Measurements from ENCODE around the gene TOMM20. TPM values are rescaled to one million over a fixed set of nuclear protein-coding genes. Genes with fewer than 3 reads are reported as not detected.

TOMM20 gene
- total RNA-seq, 1 experiment from 2014 or later, result 69.7 TPM

DNA sequence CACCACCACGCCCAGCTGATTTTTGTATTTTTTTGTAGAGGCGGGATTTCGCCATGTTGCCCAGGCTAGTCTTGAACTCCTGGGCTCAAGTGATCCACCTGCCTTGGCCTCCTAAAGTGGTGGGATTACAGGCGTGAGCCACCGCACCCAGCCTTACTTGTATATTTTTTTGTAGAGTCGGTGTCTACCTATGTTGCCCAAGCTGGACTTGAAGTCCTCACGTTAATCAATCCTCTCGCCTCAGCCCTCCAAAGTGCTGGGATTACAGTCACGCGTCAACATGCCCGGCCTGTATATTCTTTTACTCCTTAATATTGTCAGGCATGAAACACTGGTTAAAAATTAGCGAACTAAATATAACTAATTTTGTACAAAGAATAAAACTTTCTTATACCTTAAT, 5.5 kb upstream of the TOMM20 start:
- DNase-seq (ENCODE audit: low spot score), result no peak

DNA sequence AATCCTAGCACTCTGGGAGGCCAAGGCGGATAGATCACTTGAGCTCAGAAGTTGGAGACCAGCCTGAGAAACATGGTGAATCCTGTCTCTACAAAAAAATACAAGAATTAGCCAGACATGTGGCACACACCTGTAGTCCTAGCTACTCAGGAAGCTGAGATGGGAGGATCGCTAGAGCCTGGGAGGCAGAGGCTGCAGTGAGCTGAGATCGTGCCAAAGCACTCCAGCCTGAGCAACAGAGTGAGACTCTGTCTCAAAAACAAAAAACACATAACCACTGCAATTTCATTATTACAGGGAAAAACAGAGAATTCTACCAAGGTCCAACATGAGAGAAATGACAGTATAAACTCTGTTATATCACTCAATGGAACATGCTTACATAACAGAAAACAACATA, 4.4 kb upstream of the TOMM20 start:
- DNase-seq (ENCODE audit: low spot score), result no peak

DNA sequence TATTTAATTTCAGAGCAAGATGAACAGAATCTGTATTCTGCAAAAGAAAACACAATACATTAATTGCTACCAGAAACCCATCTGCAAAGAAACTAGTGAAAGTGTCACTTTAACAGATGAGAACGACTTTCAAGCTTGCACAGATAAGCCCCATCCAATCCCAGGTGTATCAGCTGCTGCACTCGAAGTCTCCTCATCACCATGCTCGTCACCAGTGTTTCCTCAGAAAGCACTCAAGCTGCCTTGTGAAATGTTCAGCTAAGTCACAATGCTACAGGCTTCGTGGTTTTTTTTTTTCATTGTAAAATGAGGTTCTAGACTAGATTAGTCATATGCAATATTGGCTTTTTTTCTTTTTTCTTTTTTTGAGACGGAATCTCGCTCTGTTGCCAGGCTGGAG, 3.3 kb upstream of the TOMM20 start:
- no peak for DNase-seq (ENCODE audit: low spot score)

DNA sequence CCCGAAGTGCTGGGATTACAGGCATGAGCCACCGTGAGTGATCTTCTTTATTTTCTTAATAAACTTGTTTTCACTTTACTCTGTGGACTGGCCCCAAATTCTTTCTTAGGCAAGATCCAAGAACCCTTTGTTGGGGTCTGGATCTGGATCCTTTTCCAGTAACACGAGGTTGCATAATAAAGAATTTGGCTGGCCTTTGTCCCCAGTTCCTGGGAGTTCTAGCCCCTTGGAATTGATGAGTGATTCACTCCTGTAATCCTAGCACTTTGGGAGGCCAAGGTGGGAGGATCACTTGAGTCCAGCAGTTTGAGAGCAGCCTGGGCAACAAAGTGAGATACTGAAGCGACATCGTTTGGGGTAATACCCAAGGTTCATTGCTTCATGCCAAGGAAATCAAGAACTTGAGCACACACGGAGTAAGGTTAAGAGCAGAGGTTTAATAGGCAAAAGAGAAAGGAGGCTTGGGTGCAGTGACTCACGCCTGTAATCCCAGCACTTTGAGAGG, 2.2 kb upstream of the TOMM20 start:
- DNase-seq (ENCODE audit: low spot score), result no peak

DNA sequence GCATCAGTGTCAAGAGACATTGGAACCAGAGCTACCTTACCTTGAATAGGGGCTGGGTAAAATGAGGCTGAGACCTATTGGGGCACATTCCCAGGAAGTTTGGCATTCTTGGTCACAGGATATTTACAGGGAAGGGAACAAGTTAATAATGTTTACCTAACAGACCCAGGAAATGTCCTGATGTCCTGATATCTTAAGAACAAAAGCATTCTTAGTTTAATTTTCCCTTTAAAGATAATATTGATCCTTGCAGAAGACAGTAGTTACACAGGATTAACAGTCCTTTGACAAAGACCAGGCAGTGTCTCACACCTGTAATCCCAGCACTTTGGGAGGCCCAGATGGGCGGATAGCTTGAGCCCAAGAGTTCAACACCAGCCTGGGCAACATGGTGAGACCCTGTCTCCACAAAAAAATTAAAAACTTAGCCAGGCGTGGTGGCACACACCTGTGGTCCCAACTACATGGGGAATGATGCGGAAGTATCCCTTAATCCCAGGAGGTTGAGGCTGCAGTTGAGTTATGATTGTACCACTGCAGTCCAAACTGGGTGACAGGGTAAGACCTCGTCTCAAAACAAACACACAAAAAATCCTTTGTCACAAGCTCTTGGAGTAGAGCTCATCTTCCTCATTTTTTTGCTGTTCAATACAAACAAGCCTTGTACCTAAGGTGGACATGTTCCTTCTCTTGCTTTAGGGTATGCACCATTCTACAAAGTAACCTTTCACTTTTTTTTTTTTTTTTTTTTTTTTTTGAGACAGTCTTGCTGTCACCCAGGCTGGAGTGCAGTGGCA, 1.3 kb upstream of the TOMM20 start:
- no peak for DNase-seq (ENCODE audit: low spot score)

DNA sequence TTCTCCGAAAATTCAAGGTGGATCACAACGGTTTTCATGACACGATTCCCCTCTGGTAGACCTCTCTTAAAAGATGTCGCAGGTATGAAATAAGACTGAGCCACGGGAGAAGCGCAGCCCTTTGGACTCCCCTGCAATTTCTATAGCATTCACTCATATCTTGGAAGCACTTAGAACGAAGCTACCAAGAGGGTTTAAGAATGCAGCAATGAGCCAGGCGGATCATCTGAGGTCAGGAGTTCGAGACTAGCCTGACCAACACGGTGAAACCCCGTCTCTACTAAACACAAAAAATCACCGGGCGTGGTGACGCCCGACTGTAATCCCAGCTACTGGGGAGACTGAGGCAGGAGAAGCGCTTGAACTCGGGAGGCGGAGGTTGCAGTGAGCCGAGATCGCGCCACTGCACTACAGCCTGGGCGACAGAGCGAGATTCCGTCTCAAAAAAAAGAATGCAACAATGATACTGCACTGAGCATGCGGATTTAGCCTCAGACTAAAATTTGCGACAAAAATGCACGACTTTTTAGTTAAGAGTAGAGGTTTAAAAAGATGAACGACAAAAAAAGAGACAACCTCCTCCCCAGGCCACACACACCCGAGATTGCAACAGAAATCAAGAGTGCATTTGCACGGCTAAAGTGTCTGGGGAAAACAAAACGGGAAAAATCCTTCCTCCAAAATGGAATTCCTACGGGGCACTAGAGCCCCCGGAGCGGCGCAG, 743 bp downstream of the TOMM20 start:
- no peak for DNase-seq (ENCODE audit: low spot score)

DNA sequence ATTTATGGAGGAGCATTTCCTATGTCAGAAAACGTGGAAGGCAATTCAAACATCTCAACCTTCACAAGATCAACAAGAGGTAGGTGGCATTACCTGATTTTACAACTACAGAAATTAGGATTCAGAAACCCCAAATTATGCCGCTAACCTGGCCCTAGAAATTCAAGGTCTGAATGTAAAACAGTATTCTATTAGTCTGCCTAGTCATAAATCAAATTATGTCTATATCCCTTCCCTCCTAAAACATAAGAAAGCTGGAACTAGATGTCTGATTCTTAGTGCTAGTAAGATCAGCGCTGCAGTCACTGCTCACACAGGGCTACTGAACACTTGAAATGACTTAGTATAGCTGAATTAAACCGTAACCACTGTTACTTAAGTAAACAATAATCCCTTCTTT, 1.4 kb downstream of the TOMM20 start:
- no peak for DNase-seq (ENCODE audit: low spot score)

DNA sequence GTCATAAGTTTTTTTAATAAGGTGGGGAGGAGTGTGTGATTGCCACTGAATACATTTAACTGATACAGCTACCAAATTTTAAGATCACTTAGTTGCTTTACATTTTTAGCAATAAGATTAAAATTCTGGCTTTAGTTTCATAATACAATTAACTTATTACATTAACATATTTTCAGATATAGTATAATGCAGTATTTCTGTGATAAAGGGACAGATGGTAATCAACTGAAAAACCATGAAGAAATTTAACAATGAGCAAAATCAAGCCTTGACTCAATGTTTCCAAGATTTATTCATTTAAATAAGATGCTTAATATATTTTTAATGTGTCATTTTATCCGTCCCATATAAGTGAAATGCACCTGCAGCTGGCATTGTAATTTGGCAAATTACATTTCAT, 4.0 kb downstream of the TOMM20 start:
- DNase-seq (ENCODE audit: low spot score), result no peak

DNA sequence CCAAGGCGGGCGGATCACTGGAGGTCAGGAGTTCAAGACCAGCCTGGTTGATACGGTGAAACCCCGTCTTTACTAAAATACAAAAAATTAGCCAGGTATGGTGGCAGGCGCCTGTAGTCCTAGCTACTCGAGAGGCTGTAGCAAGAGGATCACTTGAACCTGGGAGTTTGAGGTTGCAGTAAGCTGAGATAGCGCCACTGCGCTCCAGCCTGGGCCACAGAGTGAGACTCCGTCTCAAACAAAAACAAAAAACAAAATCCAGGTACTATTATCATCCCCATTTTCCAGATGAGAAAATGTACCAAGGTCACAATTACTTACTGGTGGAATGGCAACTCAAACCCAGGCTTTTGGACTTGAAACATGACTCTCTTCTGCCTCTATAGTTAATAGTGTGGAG, 4.5 kb downstream of the TOMM20 start:
- DNase-seq (ENCODE audit: low spot score), result no peak

DNA sequence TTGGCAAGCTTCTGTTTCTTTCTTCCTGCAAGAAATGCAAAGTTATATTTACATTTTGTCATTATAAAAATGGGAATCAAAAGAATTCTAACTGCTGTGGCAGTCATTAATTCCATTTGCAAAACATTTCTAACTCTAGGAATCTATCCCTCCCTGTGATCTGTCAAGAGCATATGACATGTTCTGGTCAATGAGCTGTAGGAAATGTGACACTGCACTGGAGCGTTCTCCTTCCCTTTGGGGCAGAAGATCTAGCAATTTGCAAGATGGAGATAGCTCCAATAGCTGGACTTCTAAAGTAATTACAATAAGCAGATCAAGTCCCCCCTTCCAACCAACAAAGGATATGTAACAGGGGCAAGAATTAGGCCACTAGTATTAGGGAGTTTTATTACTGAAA, 6.3 kb downstream of the TOMM20 start:
- DNase-seq (ENCODE audit: low spot score), result no peak

DNA sequence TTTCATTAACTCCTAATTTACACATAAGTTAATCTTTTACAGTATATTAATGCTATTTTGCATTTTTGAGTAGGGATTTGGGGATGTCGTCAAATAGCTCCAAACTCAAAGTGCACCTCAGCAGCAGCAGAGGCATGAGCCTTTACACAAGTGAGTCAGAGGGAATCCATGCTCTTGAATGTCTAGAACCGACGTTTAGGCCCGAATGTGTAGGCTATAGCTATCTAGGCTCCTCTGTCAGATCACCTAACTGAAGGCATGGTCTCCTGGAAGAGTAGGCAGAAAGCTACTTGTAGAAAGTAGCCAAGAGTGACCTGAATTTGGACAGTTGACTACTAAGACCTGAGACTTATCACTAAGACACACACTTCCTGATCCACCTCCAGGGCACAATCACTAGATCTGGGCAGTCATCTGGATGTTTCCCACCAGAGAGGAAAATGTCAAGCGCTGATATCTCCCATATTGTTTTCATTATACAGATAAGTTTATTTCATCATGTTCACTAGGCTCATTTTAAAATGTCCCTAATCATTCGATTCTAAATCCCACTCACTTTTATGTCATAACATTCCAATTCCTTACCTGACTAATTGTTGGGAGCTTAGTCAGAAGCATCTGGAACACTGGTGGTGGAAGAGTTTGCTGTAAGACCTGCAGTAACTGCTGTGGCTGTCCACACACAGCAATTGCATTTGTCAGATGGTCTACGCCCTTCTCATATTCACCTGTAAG, 15.3 kb downstream of the TOMM20 start:
- DNase-seq (ENCODE audit: low spot score), result no peak

DNA sequence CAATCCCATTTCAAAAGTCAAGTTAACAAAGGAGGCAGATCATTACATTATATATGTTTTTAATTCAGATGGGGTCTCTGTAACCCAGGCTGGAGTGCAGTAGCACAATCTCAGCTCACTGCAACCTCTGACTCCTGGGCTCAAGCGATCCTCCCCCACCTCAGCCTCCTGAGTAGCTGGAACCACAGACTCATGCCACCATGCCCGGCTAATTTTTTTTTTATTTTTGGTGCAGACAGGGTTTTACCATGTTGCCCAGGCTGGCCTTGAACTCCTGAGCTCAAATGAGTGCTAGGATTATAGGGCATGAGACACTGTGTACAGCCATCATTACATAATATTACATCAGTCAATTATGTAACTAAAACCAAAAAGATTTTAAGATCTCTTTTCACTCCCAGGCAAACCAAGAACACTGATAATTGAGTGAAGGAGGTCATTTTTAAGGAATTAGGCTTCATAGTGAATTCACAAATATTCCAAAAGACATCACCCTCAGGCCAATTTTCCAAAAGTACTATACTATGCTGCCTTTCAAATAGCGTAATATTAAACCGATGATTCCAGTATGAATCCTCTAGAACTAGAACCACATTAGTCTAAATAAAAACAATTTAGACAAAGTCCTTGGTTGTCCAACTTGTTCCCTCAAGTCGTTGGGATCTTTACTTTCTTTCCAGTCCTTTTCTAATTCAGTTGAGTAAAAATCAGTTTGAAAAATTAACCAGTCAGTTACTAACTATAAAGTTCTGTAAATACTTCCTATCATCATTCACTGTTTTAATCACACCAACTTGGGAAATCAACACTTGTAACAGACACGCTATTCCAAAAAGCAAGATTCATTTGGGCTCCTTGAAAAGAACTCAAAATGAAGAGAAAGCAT, 16.1 kb downstream of the TOMM20 start:
- DNase-seq (ENCODE audit: low spot score), result no peak

DNA sequence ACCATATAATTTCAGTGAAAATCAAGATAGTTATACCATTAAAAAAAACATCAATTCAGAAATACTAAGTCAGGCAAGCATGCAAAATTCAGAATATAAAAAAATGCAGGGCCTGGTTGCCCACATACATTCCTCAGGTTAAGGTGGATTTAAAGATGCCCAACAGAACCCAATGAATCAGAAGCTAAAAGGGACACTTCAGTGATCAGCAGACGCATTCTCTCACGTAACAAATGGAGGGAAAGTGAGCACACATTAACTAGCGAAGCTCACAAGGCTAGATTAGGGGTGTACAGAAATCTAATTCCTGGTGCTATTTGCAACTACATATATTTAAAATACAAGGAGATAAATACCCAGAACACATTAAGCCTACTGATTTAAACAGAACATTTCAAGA, 17.5 kb downstream of the TOMM20 start:
- DNase-seq (ENCODE audit: low spot score), result no peak

DNA sequence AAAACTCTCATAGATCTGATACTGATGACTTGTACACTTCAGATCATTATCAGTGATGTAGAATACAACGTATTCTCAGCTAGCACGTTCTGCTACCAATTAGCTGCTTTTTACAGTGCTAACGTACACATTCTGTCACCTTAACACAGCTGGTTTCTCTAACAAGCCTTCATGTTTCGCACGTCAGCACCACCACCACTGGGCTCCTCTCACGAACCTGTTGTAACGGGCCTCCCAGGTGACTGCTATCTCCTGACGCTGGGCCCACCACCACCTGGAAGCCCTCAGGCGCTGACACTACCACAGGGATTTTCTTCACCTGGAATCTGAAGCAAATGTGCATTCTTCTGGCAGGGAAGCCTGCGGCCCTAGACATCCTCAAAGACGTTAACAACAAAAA, 19.8 kb downstream of the TOMM20 start:
- DNase-seq (ENCODE audit: low spot score), result no peak

DNA sequence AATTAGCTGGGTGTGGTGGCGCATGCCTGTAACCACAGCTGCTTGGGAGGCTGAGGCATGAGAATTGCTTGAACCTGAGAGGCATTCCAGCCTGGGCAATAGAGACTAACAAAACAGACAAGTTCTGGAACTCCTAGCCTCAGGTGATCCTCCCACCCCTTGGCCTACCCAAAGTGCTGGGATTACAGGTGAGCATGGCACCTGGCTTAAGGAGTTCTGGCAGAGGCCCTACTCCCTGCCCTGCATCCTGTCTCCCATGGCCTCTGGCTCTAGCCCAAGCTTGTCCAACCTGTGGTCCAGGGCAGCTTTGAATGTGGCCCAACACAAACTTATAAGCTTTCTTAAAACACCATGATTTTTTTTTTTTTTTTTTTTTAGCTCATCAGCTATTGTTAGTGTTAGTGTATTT, 20.4 kb downstream of the TOMM20 start:
- DNase-seq (ENCODE audit: low spot score), result no peak

DNA sequence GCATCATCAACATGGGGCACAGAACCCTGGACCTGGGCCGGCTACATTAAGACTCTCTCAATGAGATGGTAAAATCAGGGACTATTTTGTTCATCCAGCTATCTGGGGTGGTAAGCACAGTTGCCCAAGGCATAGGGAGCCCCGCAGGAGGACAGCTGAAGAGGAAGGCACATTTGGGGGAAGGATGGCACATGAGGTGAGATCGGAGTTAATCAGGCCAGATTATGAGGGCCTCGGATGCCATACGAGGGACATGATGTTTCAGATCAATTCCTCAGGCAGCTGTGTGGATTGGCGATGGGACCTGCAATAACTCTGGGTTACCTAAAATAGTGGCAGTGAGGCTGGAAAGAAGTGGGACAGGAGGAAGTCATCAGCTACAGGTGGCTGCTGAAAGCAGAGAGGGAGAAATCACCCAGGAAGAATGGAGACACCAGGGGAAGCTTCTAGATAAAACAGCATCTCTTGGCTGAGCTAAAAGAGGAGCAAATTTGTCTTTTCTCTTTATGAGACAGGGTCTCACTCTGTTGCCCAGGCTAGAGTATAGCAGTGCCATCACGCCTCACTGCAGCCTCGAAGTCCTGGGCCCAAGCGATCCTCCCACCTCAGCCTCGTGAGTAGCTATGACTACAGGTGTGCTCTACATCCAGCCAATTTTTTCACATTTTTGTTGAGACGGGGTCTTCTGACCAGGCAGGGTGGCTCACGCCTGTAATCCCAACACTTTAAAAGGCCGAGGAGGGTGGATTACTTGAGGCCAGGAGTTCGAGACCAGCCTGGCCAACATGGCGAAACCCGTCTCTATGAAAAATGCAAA, 21.1 kb downstream of the TOMM20 start:
- DNase-seq (ENCODE audit: low spot score), result no peak

DNA sequence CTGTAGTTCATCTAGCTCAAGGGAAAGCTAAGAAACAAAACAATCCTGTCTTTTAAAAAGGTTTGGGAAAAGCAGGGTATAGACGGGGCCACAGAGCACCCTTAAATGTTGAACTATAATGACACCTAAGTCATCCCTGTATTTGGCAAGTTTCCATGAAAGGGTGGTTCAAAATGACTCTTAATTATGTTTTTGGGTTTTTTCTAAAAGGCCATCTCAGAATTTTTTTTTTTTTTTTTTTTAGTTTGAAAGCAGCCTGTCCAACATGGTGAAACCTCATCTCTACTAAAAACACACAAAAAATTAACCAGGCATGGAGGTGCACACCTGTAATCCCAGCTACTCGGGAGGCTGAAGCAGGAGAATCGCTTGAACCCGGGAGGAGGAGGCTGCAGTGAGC, 22.2 kb downstream of the TOMM20 start:
- DNase-seq (ENCODE audit: low spot score), result no peak

DNA sequence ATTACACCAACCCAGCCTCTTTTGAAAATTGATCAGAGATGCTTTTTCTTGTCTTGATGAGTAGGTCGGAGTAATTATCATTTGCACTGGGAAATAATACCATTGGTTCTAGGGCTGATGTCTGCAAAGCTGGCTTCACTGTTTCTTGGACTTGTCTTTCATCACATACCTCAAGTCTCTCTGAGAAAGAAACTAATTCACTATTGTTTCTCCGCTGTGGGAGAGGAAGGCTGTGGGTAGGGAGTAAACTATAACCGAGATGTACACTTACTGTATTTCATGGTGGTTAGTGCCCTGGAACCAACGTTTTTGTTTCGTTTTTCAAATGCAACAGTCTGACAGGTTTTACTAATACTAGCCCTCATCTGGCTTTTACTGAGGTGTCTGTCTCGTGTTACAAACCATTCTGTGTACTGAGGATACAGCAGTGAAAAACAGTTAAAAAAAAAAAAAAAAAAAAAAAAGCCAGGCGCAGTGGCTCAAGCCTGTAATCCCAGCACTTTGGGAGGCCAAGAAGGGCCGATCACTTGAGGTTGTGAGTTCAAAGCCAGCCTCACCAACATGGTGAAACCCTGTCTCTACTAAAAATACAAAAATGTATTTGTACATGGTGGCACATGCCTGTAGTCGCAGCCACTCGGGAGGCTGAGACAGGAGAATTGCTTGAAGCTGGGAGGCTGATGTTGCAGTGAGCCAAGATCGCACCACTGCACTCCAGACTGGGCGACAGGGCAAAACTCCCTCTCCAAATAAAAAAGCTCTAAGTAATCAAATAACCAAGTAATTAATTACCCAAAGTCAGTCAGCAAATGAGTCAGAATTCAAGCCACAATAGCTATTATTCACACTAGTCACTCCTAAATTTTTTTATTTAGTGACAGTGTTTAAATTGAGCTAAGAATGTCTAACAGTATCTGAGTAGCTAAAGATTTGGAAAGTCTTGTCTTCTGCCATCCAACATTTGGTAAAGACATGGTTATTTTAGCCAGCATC, 23.3 kb downstream of the TOMM20 start:
- DNase-seq (ENCODE audit: low spot score), result no peak

DNA sequence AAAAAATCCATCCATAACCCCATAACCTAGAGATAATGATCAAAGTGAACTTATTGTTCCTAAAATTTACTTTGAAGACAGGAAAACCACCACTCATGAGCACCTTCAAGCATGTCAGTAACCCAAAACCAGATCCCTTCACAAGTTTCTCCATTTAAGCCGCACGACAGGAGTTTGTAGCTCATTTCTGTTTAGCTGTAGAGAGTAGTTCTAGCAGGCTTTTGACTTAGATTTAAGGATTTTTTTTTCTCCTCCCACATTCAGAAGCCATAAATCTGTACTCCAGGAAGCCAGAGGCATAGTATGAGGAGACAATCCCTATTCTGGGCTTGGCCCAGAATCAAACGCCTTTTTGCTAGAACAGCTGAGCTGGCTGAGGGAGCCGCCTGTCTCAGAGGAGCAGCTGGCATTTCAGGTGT, 25.6 kb downstream of the TOMM20 start:
- DNase-seq (ENCODE audit: low spot score), result no peak

DNA sequence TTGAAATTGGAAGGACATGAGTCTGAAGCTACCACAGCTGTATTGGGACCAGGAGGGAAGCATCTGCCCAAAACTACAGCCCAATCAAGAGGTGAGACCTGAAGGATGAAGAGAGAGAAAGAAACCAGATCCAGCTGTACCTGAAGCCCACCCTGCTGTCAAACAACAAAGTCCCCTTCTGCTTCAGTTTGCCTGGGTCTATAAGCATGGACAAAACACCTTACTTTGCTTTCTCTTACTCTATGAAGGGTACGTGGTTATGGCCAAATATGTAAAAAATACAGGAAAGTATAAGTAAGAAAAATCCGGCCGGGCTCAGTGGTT, 26.4 kb downstream of the TOMM20 start:
- no peak for DNase-seq (ENCODE audit: low spot score)

Measured in H4 (cell line).